Measurements from ENCODE around the gene CRIP2.

Gene CRIP2

GRCh38 chr14:105480199-105480746 is 5.7 kb downstream of the CRIP2 start:
- no peak overlapping the region for H3K4me3 ChIP-seq (ENCODE audit: low read depth, low read length)
- POLR2A ChIA-PET = interaction anchor here (0.6 to 2.0 kb wide), 3 partner anchors 10 to 460 kb away, joined by 3 to 17 read pairs (median 3); partner anchors contain the start of gene CDCA4
- no peak for TF ChIP-seq CTCF (IDR thresholded peaks at IDR 0.05; ENCODE audit: insufficient read depth, low read length, missing control alignments)
- CTCF ChIA-PET = interaction anchor here (0.6 to 3.2 kb wide), 39 partner anchors 9 to 802 kb away, joined by 3 to 87 read pairs (median 5); partner anchors contain the start of gene TEDC1
- no peak for DNase-seq (ENCODE audit: low read depth, low spot score)

- TF ChIP-seq CTCF (IDR thresholded peaks at IDR 0.05; ENCODE audit: insufficient read depth, low read length, missing control alignments) = peak; percentile 99
- ChIA-PET POLR2A (interaction anchor here (0.5 to 2.0 kb wide), 4 partner anchors 9 to 460 kb away, joined by 3 to 17 read pairs (median 4); partner anchors contain the start of gene CDCA4), CTCF (interaction anchor here (0.6 to 3.2 kb wide), 43 partner anchors 10 to 803 kb away, joined by 3 to 87 read pairs (median 4); partner anchors contain the start of gene TEDC1)
- DNase-seq (ENCODE audit: low read depth, low spot score) = peak; percentile 28
- H3K4me3 ChIP-seq (ENCODE audit: low read depth, low read length) = peak overlapping the region; percentile 65
These were observed 6.5 kb downstream of the CRIP2 start for GRCh38 chr14:105480807-105481801.

GRCh38 chr14:105481886-105482457 is 7.4 kb downstream of the CRIP2 start:
- CTCF ChIA-PET = interaction anchor here (0.7 to 3.2 kb wide), 15 partner anchors 9 to 123 kb away, joined by 3 to 87 read pairs (median 10); partner anchors contain the start of gene TEDC1
- TF ChIP-seq CTCF (IDR thresholded peaks at IDR 0.05; ENCODE audit: insufficient read depth, low read length, missing control alignments) = peak; percentile 12
- H3K4me3 ChIP-seq (ENCODE audit: low read depth, low read length) = peak overlapping the region; percentile 65
- POLR2A ChIA-PET = interaction anchor here (2.0 kb wide), 1 partner anchor 8 kb away, joined by 17 read pairs; no protein-coding TSS in a partner anchor
- peak; percentile 81 for DNase-seq (ENCODE audit: low read depth, low spot score)

GRCh38 chr14:105482486-105483110 is 8.0 kb downstream of the CRIP2 start:
- no peak for TF ChIP-seq CTCF (IDR thresholded peaks at IDR 0.05; ENCODE audit: insufficient read depth, low read length, missing control alignments)
- ChIA-PET POLR2A (no interaction called here), CTCF (interaction anchor here (0.9 to 3.2 kb wide), 9 partner anchors 8 to 112 kb away, joined by 4 to 87 read pairs (median 15); partner anchors contain the start of gene TEDC1)
- DNase-seq (ENCODE audit: low read depth, low spot score) = no peak
- H3K4me3 ChIP-seq (ENCODE audit: low read depth, low read length) = no peak overlapping the region

- ChIA-PET POLR2A (no interaction called here), CTCF (interaction anchor here (0.7 to 3.1 kb wide), 3 partner anchors 11 to 113 kb away, joined by 3 to 19 read pairs (median 3); no protein-coding TSS in a partner anchor)
- H3K4me3 ChIP-seq (ENCODE audit: low read depth, low read length) = no peak overlapping the region
- no peak for TF ChIP-seq CTCF (IDR thresholded peaks at IDR 0.05; ENCODE audit: insufficient read depth, low read length, missing control alignments)
- DNase-seq (ENCODE audit: low read depth, low spot score) = no peak
These were observed 8.9 kb downstream of the CRIP2 start for GRCh38 chr14:105483300-105484068.
